Tibial nerve (tissue), 4 donors: ENCODE data around the gene CFAP206.

ENCODE experiments used
- CTCF ChIP-seq, 5 experiments: fragments of 200-600 bp in 3 of 5; fragments of 450-650 bp in 2 of 5; sonication (generic) in 3 of 5; IDR thresholded peaks; one replicate each; pipeline ENCODE4 v1.5.1; 2016 to 2019; ENCODE audit warnings: antibody characterized with exemption in 5 of 5, mild to moderate bottlenecking in 3 of 5, moderate library complexity in 2 of 5
- EP300 ChIP-seq, 2 donors: sonication (generic); formaldehyde crosslinking; IDR thresholded peaks; one replicate each; pipeline ENCODE4 v1.6.1; 2017; ENCODE audit warnings: antibody characterized with exemption in 2 of 2, mild to moderate bottlenecking in 1 of 2
- POLR2A ChIP-seq, 2 donors: fragments of 450-650 bp; IDR thresholded peaks; one replicate each; pipeline ENCODE4 v1.6.1; 2017; ENCODE audit warnings: antibody characterized with exemption in 2 of 2, mild to moderate bottlenecking in 2 of 2, moderate library complexity in 2 of 2

GRCh38 chr6:87430499-87430898, 22.7 kb downstream of the CFAP206 start:
- TF ChIP-seq CTCF (IDR thresholded peaks at IDR 0.05) (no peak), EP300 (IDR thresholded peaks at IDR 0.05) (no peak), POLR2A (IDR thresholded peaks at IDR 0.05) (no peak)
